ENCODE measurements around the gene C1QA. TPM values are rescaled to one million over a fixed set of nuclear protein-coding genes. Genes with fewer than 3 reads are reported as not detected.

Gene C1QA
- total RNA-seq, 1 donor from 2014 or later, result 50.6 TPM

DNA sequence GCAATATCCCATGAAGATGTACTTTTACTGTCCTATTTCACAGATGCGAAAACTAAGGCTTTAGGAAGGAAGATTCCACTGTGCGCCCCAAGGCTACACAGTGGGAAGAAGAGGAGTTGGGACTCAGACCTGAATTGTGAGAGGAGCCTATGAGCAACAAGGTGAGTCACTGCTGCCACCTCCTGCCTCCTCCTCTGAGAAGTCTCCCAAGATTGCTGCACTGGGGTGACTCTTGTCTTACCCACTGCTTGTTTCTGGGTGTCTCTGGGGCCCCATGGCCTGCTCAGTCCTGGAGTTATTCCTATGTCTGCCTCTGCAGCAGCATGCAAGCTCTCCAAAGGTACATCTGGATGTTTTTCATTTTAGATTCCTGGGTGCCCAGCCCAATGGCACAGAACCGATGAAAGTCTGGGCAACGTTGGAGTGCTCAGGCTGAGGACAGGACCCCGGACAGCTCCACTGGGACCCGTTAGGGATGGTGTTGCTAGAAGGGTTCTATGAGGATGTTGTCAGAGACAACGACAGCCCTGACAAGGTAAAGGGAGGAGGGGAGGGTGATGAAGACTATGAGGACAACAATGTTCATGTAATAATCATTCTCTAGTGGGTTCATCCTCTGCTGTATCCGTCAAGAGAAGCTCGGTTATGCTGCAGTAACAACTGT is 11.0 kb upstream of the C1QA start:
- H3K36me3 ChIP-seq (ENCODE audit: control insufficient read depth in 3 of 3, insufficient read depth in 3 of 3, low read length in 3 of 3), result no peaks in the 10 kb centered on the region
- peaks cover 64 to 77% (median 67%) of the 10 kb centered on the region in 3 donors for H3K27me3 ChIP-seq (ENCODE audit: control insufficient read depth in 3 of 3, insufficient read depth in 3 of 3, low read length in 3 of 3)
- H3K4me1 ChIP-seq (ENCODE audit: control insufficient read depth in 3 of 3, insufficient read depth in 3 of 3, low read length in 3 of 3), result no peaks in the 10 kb centered on the region

DNA sequence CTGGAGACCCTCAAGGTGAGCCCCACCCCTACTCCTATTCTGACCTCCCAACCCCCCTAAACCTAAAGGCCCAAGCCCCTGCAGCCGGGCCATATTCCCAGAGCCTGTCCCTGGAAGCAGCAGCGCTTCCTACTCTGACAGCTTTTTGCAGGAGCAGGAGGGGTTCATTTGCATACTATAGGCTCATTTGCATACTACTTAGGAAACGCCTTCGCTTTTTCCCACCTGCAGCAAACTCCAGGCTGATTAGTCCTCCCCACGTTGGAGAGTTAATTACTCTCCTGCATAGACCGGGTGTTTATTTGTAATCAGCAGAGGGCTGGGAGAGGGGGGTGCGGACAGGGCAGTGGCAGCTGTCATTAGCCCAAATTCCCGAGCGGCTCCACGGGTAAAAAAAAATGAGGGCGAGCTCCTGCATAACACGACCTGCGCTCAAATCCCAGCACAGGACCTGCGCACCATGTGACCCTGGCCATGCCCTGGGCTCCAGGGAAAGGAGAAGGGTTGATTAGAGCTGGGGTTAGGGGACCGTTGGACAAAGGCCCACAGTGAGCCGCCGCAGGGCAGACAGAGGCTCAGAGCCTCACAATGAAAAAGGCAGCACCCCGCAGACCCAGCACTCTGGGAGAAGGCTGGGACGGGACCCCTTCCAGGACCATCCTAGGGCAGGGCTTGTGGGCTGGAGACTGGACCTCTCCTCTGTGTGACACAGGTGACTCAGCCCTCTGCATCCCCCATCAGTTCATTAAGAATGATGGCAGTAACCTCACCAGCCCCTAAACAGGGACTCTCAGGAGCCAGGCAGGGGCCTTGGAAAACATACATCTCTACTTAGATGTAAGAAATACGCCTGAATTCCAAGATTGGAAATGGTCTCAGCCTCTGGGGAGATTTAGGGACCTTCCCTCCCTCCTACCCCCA is 9.9 kb upstream of the C1QA start:
- Histone ChIP-seq H3K27me3 (ENCODE audit: control insufficient read depth in 3 of 3, insufficient read depth in 3 of 3, low read length in 3 of 3) (peaks cover 59 to 74% (median 62%) of the 10 kb centered on the region in 3 donors), H3K27ac (ENCODE audit: low read depth, low read length) (no peak overlapping the region), H3K4me3 (ENCODE audit: low read length in 3 of 3) (no peak overlapping the region), H3K9ac (ENCODE audit: low read depth in 1 of 3, low read length in 3 of 3) (no peak overlapping the region), H3K4me1 (ENCODE audit: control insufficient read depth in 3 of 3, insufficient read depth in 3 of 3, low read length in 3 of 3) (no peaks in the 10 kb centered on the region), H3K9me3 (ENCODE audit: control insufficient read depth in 3 of 3, low read length in 3 of 3) (no peaks in the 10 kb centered on the region), H3K36me3 (ENCODE audit: control insufficient read depth in 3 of 3, insufficient read depth in 3 of 3, low read length in 3 of 3) (no peaks in the 10 kb centered on the region)

More for the DNA sequence above, 11.0 kb upstream of the C1QA start:
- Histone ChIP-seq H3K27ac (ENCODE audit: low read depth, low read length) (no peak overlapping the region), H3K9ac (ENCODE audit: low read depth in 1 of 3, low read length in 3 of 3) (no peak overlapping the region), H3K9me3 (ENCODE audit: control insufficient read depth in 3 of 3, low read length in 3 of 3) (no peaks in the 10 kb centered on the region), H3K4me3 (ENCODE audit: low read length in 3 of 3) (no peak overlapping the region)

DNA sequence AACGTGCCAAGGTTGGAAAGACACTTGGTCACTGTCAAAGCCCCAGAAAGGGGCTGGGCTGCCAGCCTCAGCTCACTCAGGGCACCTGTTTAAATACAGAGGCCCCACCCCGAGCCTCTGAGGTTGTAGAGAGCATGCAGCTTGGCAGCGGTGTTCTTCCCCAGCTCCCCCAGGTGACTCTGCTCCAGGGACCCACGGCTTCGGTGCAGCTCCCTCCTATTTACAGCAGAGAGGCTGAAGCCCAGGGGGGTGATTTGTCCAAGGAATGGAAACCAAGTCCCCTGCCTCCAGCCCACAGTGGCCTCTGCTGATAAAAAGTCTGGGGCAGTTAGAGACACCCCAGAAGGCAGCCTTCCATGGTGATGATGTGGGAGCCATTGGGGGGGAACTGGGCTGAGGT is 9.1 kb upstream of the C1QA start:
- Histone ChIP-seq H3K9me3 (ENCODE audit: control insufficient read depth in 3 of 3, low read length in 3 of 3) (no peaks in the 10 kb centered on the region), H3K27ac (ENCODE audit: low read depth, low read length) (no peak overlapping the region), H3K4me1 (ENCODE audit: control insufficient read depth in 3 of 3, insufficient read depth in 3 of 3, low read length in 3 of 3) (no peaks in the 10 kb centered on the region), H3K4me3 (ENCODE audit: low read length in 3 of 3) (no peak overlapping the region), H3K9ac (ENCODE audit: low read depth in 1 of 3, low read length in 3 of 3) (no peak overlapping the region), H3K27me3 (ENCODE audit: control insufficient read depth in 3 of 3, insufficient read depth in 3 of 3, low read length in 3 of 3) (peaks cover 52 to 68% (median 54%) of the 10 kb centered on the region in 3 donors), H3K36me3 (ENCODE audit: control insufficient read depth in 3 of 3, insufficient read depth in 3 of 3, low read length in 3 of 3) (no peaks in the 10 kb centered on the region)

DNA sequence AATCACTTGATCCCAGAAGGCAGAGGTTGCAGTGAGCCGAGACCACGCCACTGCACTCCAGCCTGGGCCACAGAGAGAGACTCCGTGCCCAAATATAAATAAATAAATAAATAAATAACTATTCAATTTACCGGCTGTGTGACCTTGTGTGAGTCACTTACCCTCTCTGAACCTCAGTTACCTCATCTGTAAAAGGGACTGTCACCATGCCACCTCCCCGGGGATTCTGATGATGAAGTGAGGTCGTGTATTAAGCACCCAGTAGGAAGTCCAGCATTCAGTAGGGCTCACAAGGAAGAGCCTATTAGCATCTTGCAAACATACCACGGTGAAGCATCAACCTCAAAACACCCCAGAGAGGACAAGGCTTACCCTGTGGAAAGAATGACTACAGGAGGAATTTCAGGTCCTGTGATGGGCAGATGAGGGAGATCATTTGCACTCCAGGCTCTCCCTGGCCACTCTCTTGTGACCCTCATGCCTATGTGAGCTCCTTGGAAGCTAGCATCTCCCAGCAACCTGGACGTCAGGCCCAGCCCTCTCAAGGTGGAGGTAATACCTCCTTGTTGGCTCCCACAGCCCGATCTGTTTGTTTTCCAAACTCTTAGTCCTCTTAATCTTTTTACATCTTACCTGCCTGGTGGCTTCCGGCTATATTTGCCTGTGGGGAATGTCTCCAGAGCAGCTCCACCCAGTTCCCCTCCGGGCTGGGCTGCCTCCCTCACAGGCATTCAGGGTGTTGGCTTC is 7.6 kb upstream of the C1QA start:
- Histone ChIP-seq H3K9ac (ENCODE audit: low read depth in 1 of 3, low read length in 3 of 3) (no peak overlapping the region), H3K36me3 (ENCODE audit: control insufficient read depth in 3 of 3, insufficient read depth in 3 of 3, low read length in 3 of 3) (no peaks in the 10 kb centered on the region), H3K27ac (ENCODE audit: low read depth, low read length) (no peak overlapping the region), H3K27me3 (ENCODE audit: control insufficient read depth in 3 of 3, insufficient read depth in 3 of 3, low read length in 3 of 3) (peaks cover 49 to 62% (median 50%) of the 10 kb centered on the region in 3 donors), H3K4me3 (ENCODE audit: low read length in 3 of 3) (no peak overlapping the region), H3K9me3 (ENCODE audit: control insufficient read depth in 3 of 3, low read length in 3 of 3) (no peaks in the 10 kb centered on the region), H3K4me1 (ENCODE audit: control insufficient read depth in 3 of 3, insufficient read depth in 3 of 3, low read length in 3 of 3) (no peaks in the 10 kb centered on the region)

DNA sequence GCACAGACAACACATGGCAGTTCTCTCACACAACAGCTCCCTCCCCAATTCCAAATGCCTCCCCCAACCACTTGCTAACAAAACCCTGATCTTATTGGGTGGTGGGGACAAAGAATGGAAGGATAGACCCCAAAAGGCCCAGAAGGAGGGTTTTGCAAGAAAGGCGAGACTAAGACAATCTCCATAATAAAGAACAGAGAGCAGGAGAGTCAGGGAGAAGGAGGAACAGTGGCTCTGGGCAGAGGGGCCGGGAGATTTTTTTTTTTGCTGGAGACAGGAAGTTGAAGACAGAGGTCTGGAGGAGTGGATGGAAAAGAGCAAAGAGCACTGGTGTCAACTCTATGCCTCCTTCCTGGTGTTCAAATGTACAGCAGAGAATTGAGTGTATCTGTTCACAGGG is 6.5 kb upstream of the C1QA start:
- H3K9ac ChIP-seq (ENCODE audit: low read depth in 1 of 3, low read length in 3 of 3), result no peak overlapping the region
- no peaks in the 10 kb centered on the region for H3K4me1 ChIP-seq (ENCODE audit: control insufficient read depth in 3 of 3, insufficient read depth in 3 of 3, low read length in 3 of 3)
- no peak overlapping the region for H3K27ac ChIP-seq (ENCODE audit: low read depth, low read length)
- H3K36me3 ChIP-seq (ENCODE audit: control insufficient read depth in 3 of 3, insufficient read depth in 3 of 3, low read length in 3 of 3), result no peaks in the 10 kb centered on the region
- peaks cover 44 to 54% (median 48%) of the 10 kb centered on the region in 3 donors for H3K27me3 ChIP-seq (ENCODE audit: control insufficient read depth in 3 of 3, insufficient read depth in 3 of 3, low read length in 3 of 3)
- H3K4me3 ChIP-seq (ENCODE audit: low read length in 3 of 3), result no peak overlapping the region
- no peaks in the 10 kb centered on the region for H3K9me3 ChIP-seq (ENCODE audit: control insufficient read depth in 3 of 3, low read length in 3 of 3)

DNA sequence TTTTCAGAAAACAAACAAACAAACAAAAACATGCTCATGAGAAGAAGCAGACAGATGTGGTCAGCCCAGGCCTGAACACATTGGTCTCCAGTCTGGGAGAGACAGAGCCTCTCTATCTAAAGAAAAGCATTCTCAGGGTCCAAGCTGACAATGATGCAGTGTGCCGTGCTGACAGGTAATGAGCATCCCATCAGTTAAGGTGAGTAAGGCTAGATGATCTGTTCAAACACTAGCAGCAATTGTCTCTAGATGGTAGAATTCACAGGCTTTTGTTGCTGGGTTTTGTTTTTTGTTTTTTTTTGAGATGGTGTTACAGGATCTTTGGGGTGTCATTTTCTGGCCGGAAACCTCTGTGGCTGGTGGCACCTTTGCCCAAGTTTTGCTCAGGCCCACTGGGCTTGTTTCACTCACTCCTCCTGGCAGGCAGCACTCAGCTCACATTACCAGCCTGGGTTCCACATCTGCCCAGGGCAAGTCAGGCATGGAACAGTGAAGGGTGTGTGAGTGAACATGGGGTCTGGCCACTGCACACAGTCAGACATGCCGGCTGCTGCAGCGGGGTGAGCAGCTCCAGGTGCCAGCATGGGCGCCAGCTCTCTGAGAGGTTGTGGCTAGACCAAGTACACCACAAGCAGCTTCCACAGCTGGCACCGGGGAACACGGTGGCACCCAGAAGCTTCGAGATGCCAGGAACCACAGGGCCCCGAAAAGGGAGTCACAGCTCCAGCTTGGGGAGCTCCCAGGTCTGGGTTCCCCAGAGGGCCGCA is 2.5 kb upstream of the C1QA start:
- Histone ChIP-seq H3K4me3 (ENCODE audit: low read length in 3 of 3) (no peak overlapping the region), H3K36me3 (ENCODE audit: control insufficient read depth in 3 of 3, insufficient read depth in 3 of 3, low read length in 3 of 3) (no peaks in the 10 kb centered on the region), H3K27me3 (ENCODE audit: control insufficient read depth in 3 of 3, insufficient read depth in 3 of 3, low read length in 3 of 3) (peaks cover 9 to 26% (median 25%) of the 10 kb centered on the region in 3 donors), H3K4me1 (ENCODE audit: control insufficient read depth in 3 of 3, insufficient read depth in 3 of 3, low read length in 3 of 3) (no peaks in the 10 kb centered on the region), H3K27ac (ENCODE audit: low read depth, low read length) (no peak overlapping the region), H3K9me3 (ENCODE audit: control insufficient read depth in 3 of 3, low read length in 3 of 3) (no peaks in the 10 kb centered on the region), H3K9ac (ENCODE audit: low read depth in 1 of 3, low read length in 3 of 3) (no peak overlapping the region)

DNA sequence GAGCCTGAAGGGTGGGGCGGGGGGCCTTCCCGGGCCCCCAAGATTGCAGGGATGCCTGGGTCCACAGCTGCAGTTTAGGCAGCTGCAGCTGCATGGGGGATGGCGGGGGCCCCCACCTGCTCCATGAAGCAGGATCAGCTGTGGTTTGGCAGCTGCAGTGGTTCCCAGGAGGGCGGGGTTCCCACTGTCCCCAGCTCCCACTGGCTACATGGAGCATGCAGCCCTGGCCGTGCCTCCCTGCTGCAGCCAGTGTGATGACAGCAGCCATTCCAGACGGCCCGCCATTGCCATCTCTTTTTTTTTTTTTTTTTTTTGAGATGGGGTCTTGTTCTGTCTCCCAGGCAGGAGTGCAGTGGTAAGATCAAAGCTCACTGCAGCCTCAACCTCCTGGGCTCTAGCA is 992 bp upstream of the C1QA start:
- H3K27ac ChIP-seq (ENCODE audit: low read depth, low read length), result no peak overlapping the region
- H3K9me3 ChIP-seq (ENCODE audit: control insufficient read depth in 3 of 3, low read length in 3 of 3), result no peaks in the 10 kb centered on the region
- no peaks in the 10 kb centered on the region for H3K36me3 ChIP-seq (ENCODE audit: control insufficient read depth in 3 of 3, insufficient read depth in 3 of 3, low read length in 3 of 3)
- H3K27me3 ChIP-seq (ENCODE audit: control insufficient read depth in 3 of 3, insufficient read depth in 3 of 3, low read length in 3 of 3), result peaks cover 6 to 26% (median 16%) of the 10 kb centered on the region in 3 donors
- H3K4me3 ChIP-seq (ENCODE audit: low read length in 3 of 3), result no peak overlapping the region
- H3K4me1 ChIP-seq (ENCODE audit: control insufficient read depth in 3 of 3, insufficient read depth in 3 of 3, low read length in 3 of 3), result no peaks in the 10 kb centered on the region
- no peak overlapping the region for H3K9ac ChIP-seq (ENCODE audit: low read depth in 1 of 3, low read length in 3 of 3)

DNA sequence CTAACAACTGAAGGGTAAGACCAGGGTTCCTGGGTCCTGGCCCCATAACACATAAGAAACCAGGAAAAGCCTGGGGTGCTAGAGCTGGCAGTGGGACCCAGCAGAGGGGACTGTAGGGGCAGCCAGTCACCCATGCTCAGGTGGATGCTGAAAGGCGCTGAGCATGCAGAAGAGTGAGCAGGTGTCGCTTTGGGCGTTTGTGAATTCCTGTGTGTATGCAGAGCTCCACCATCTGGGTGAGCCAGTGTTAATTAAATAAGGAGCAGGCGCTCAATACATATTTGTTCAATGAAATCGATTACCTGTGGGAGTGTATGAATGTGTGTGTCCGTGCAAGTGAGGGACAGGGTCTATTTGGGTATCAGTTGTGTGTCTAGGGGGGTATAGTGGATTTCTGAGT is 499 bp downstream of the C1QA start:
- Histone ChIP-seq H3K4me3 (ENCODE audit: low read length in 3 of 3) (peak overlapping the region in 2 of 3 donors; percentile 32 to 43), H3K27ac (ENCODE audit: low read depth, low read length) (no peak overlapping the region), H3K27me3 (ENCODE audit: control insufficient read depth in 3 of 3, insufficient read depth in 3 of 3, low read length in 3 of 3) (peaks cover 6 to 29% (median 11%) of the 10 kb centered on the region in 3 donors), H3K9me3 (ENCODE audit: control insufficient read depth in 3 of 3, low read length in 3 of 3) (no peaks in the 10 kb centered on the region), H3K9ac (ENCODE audit: low read depth in 1 of 3, low read length in 3 of 3) (no peak overlapping the region), H3K36me3 (ENCODE audit: control insufficient read depth in 3 of 3, insufficient read depth in 3 of 3, low read length in 3 of 3) (no peaks in the 10 kb centered on the region), H3K4me1 (ENCODE audit: control insufficient read depth in 3 of 3, insufficient read depth in 3 of 3, low read length in 3 of 3) (peaks cover 0 to 4% (median 3%) of the 10 kb centered on the region in 3 donors)

DNA sequence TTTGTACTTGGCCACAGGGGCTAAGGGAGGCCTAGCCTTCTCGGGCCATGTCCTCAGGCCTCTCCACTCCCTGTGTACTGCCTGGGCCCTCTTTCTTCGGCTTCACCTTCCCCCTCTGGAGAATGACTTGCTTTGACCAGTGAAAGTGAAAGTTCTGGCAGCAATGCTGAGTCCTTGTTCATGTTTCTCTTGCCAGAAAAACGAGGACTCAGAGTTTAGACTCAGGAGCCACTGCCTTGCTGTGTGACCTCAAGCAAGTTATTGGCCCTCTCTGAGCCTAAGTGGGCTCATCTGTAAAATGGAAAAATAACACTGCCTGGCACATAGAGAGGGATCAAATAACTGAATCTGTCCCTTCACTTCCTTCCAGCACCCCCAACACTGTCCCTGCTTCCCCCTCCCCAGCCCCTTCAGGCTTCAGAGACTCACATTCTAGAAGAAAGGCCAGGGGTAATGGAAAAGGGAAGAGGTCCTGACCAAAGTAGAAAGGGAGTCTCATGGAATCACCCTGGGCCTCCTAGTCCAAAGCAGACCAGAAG is 1.5 kb downstream of the C1QA start:
- peaks cover 2 to 4% (median 4%) of the 10 kb centered on the region in 3 donors for H3K4me1 ChIP-seq (ENCODE audit: control insufficient read depth in 3 of 3, insufficient read depth in 3 of 3, low read length in 3 of 3)
- H3K4me3 ChIP-seq (ENCODE audit: low read length in 3 of 3), result no peak overlapping the region
- H3K36me3 ChIP-seq (ENCODE audit: control insufficient read depth in 3 of 3, insufficient read depth in 3 of 3, low read length in 3 of 3), result no peaks in the 10 kb centered on the region
- H3K9me3 ChIP-seq (ENCODE audit: control insufficient read depth in 3 of 3, low read length in 3 of 3), result no peaks in the 10 kb centered on the region
- no peak overlapping the region for H3K9ac ChIP-seq (ENCODE audit: low read depth in 1 of 3, low read length in 3 of 3)
- no peak overlapping the region for H3K27ac ChIP-seq (ENCODE audit: low read depth, low read length)
- H3K27me3 ChIP-seq (ENCODE audit: control insufficient read depth in 3 of 3, insufficient read depth in 3 of 3, low read length in 3 of 3), result peaks cover 6 to 33% (median 20%) of the 10 kb centered on the region in 3 donors
